Upper lobe of left lung (tissue), 6 donors: ENCODE measurements around the gene CWF19L2. TPM values are rescaled to one million over a fixed set of nuclear protein-coding genes. Genes with fewer than 3 reads are reported as not detected.
"Not testable (repeated sequence)": the region's sequence is repeated elsewhere in the genome, so short reads cannot be mapped to it uniquely, and the experiment has no call there.

Experiments
- ATAC-seq, 2 donors: fragments of 200-7000 bp; cut with Tn5 transposase; one replicate each; pipeline ENCODE4 v1.9.1; 2022; ENCODE audit warnings: mild to moderate bottlenecking in 2 of 2, moderate library complexity in 2 of 2; ENCODE audit not compliant: low FRiP score in 2 of 2
- DNase-seq, 2 donors: peaks; one replicate each; pipeline ENCODE4 v3.0.0-alpha.2; 2019 to 2020
- H3K27ac ChIP-seq, 4 donors: fragments of 200-600 bp; sonication (generic); one replicate each; pipeline ENCODE4 v1.5.1; 2016 to 2019
- H3K27me3 ChIP-seq, 4 donors: fragments of 200-600 bp; sonication (generic); one replicate each; pipeline ENCODE4 v1.5.1; 2017 to 2019
- H3K36me3 ChIP-seq, 4 donors: fragments of 200-600 bp; sonication (generic); one replicate each; pipeline ENCODE4 v1.5.1; 2016 to 2019
- H3K4me1 ChIP-seq, 4 donors: fragments of 200-600 bp; sonication (generic); one replicate each; pipeline ENCODE4 v1.5.1; 2018 to 2019
- H3K4me3 ChIP-seq, 4 donors: fragments of 200-600 bp; sonication (generic); one replicate each; pipeline ENCODE4 v1.5.1; 2017 to 2019; ENCODE audit warnings: mild to moderate bottlenecking in 2 of 4, moderate library complexity in 1 of 4
- H3K9me3 ChIP-seq, 4 donors: fragments of 200-600 bp; sonication (generic); one replicate each; pipeline ENCODE4 v1.5.1; 2018 to 2019
- EP300 ChIP-seq, 4 donors: sonication (generic); formaldehyde crosslinking; IDR thresholded peaks; one replicate each; pipeline ENCODE4 v1.5.1; 2017; ENCODE audit warnings: antibody characterized with exemption in 4 of 4, control low read depth in 2 of 4
- POLR2A ChIP-seq, 4 donors: fragments of 450-650 bp; IDR thresholded peaks; one replicate each; pipeline ENCODE4 v1.5.1; 2016 to 2017; ENCODE audit warnings: antibody characterized with exemption in 4 of 4, mild to moderate bottlenecking in 2 of 4
- POLR2AphosphoS5 ChIP-seq, 2 donors: sonication (generic); formaldehyde crosslinking; IDR thresholded peaks; one replicate each; pipeline ENCODE4 v1.5.1; 2017; ENCODE audit warnings: antibody characterized with exemption in 2 of 2
- WGBS, 2 donors: methylation state at CpG; one replicate each; pipeline ENCODE4 v1.1.5; 2017 to 2018; 5-methylcytosine and 5-hydroxymethylcytosine counted together
- total RNA-seq, 6 donors: library from RNA; depleted of rRNA in 4 of 6; stranded (reverse); fragments of >200 nt in 4 of 6; gene quantifications; one replicate each; pipeline versions ENCODE4 v1.1.0 to v1.2.1, GENCODE V29; 2016 to 2021
- TF ChIP-seq, protein P1 (sequence below), 6 experiments: fragments of 450-650 bp in 4 of 6; fragments of 200-600 bp in 2 of 6; sonication (generic) in 2 of 6; IDR thresholded peaks; one replicate each; pipeline ENCODE4 v1.5.1; 2016 to 2019; ENCODE audit warnings: antibody characterized with exemption in 6 of 6
- donor health status: DM: no; HTN: no; CAD: no; lungs with moderate emphysema.
- donor health status: DM: no; HTN: yes; CAD: no; lungs with severe emphysema.

The CWF19L2 gene
- total RNA-seq, result 10 to 100 TPM; 12.8 to 37.7 (median 21.7) TPM

DNA sequence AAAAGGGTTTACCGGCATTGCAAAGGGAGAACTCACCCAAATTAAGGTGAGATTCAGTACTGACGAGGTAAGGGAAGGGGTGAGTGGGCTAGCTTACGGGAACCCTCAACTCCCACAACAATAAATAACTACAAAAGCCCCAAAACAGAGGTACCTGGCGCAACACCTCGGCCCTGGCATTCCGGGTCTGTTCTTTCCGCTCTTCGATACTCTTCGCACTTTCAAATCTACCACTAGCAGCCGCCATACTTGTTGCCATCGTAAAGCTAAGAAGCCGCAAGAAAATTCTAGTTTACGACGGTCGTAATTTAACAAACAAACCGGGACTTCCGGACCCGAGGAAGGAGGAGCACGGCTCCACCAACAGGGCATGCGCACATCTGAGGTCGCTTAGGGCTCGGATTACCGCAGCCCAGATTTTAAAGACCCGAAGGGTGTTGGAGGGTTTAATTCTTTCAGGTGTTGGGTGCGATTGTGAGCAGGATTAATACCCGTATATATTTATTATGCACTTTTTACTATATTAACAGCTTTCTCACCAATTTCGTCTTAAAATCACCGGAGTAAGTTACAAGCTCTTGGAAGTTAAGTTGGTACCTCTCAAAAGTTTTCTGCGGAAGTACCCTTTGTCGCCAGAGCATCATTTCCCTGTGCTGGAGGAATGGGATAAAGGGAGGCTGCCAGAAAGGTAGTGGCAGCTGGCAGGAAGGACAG is at the start of gene CWF19L2:
Gene CWF19L2 (minus strand): TSS at position 268 of the 714 bp plus-strand sequence. CDS start 9 bp downstream, at position 259.
- Histone ChIP-seq H3K36me3 (peaks cover 12 to 23% (median 16%) of the 10 kb centered on the region in 4 donors), H3K9me3 (no peaks in the 10 kb centered on the region), H3K4me1 (peaks cover 9 to 18% (median 14%) of the 10 kb centered on the region in 4 donors), H3K4me3 (peak within 1 kb of the TSS; percentile 71 to 91 (median 80)), H3K27ac (peak within 1 kb of the TSS; percentile 64 to 88 (median 72)), H3K27me3 (no peaks in the 10 kb centered on the region)
- ATAC-seq (peak; percentile 98 to 100), DNase-seq (peak; percentile 40 to 91)
- peak in 1 of 2 donors; percentile 77 for TF ChIP-seq POLR2AphosphoS5 (IDR thresholded peaks at IDR 0.05)
- peak in 1 of 4 donors; percentile 10 for TF ChIP-seq EP300 (IDR thresholded peaks at IDR 0.05)
- TF ChIP-seq POLR2A (IDR thresholded peaks at IDR 0.05), result peak in 1 of 4 donors; percentile 58
- TF ChIP-seq, protein P1, sequence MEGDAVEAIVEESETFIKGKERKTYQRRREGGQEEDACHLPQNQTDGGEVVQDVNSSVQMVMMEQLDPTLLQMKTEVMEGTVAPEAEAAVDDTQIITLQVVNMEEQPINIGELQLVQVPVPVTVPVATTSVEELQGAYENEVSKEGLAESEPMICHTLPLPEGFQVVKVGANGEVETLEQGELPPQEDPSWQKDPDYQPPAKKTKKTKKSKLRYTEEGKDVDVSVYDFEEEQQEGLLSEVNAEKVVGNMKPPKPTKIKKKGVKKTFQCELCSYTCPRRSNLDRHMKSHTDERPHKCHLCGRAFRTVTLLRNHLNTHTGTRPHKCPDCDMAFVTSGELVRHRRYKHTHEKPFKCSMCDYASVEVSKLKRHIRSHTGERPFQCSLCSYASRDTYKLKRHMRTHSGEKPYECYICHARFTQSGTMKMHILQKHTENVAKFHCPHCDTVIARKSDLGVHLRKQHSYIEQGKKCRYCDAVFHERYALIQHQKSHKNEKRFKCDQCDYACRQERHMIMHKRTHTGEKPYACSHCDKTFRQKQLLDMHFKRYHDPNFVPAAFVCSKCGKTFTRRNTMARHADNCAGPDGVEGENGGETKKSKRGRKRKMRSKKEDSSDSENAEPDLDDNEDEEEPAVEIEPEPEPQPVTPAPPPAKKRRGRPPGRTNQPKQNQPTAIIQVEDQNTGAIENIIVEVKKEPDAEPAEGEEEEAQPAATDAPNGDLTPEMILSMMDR (IDR thresholded peaks at IDR 0.05), result peak in 2 of 6 experiments; percentile 4 to 13
- WGBS, 2 donors, result 1 to 2% methylated on average over 28 to 30 of the region's 30 CpGs

DNA sequence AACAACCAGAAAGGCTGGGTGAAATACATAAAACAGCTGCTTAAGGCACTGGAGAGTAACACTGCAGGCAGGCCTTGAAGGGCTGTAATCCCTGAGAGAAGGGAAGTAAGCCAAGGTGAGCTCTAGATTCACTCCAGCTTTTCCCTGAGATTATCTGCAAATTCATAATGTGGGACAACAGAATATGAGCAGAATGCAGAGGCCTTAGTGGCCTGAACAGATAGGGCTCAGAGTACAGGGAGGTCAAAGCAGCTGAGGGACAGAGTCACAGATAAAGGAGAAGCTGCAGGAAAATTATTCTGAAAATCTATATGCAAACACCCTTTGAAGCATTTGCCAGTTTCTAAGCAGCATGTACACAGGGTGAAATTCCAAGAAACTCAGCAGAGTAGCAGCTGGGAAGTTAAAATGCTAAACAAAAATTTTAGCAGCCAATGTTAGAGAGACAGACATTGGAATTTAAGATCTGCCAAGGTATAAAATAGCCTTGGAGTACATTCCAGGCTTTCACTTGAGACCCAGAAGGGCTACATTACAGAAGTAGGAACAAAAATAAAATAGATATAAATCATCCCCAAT is 48.1 kb upstream of the CWF19L2 start:
- H3K4me1 ChIP-seq, result no peaks in the 10 kb centered on the region
- no peak overlapping the region for H3K4me3 ChIP-seq
- H3K27ac ChIP-seq, result no peak overlapping the region
- peaks cover 5 to 52% (median 9%) of the 10 kb centered on the region in 4 donors for H3K36me3 ChIP-seq
- H3K27me3 ChIP-seq, result no peaks in the 10 kb centered on the region
- peaks cover 0 to 3% (median 0%) of the 10 kb centered on the region in 4 donors for H3K9me3 ChIP-seq
- TF ChIP-seq EP300 (IDR thresholded peaks at IDR 0.05), result no peak
- DNase-seq (no peak), ATAC-seq (no peak)

- peaks cover 5 to 52% (median 9%) of the 10 kb centered on the region in 4 donors for H3K36me3 ChIP-seq
- TF ChIP-seq POLR2A (IDR thresholded peaks at IDR 0.05), result no peak
- no peak for TF ChIP-seq POLR2AphosphoS5 (IDR thresholded peaks at IDR 0.05)
- TF ChIP-seq EP300 (IDR thresholded peaks at IDR 0.05), result no peak
- TF ChIP-seq, protein P1 (IDR thresholded peaks at IDR 0.05), result no peak
- H3K9me3 ChIP-seq, result peaks cover 0 to 3% (median 0%) of the 10 kb centered on the region in 4 donors
- H3K4me3 ChIP-seq, result no peak overlapping the region
- H3K27ac ChIP-seq, result no peak overlapping the region
- ATAC-seq (no peak), DNase-seq (no peak)
- H3K27me3 ChIP-seq, result no peaks in the 10 kb centered on the region
- no peaks in the 10 kb centered on the region for H3K4me1 ChIP-seq
- WGBS, 2 donors, result 92 to 96% methylated on average over 5 of the region's 5 CpGs
Measured at GRCh38 chr11:107504981-107505380, 47.4 kb upstream of the CWF19L2 start.

GRCh38 chr11:107501713-107502112 is 44.1 kb upstream of the CWF19L2 start:
- 100% methylated on average over 1 of the region's 1 CpG for WGBS, 2 donors
- H3K27ac ChIP-seq, result no peak overlapping the region
- TF ChIP-seq, protein P1 (IDR thresholded peaks at IDR 0.05), result no peak
- no peak for TF ChIP-seq EP300 (IDR thresholded peaks at IDR 0.05)
- H3K4me3 ChIP-seq, result no peak overlapping the region
- peaks cover 0 to 3% (median 0%) of the 10 kb centered on the region in 4 donors for H3K9me3 ChIP-seq
- no peak for ATAC-seq
- DNase-seq, result no peak
- no peaks in the 10 kb centered on the region for H3K4me1 ChIP-seq
- no peaks in the 10 kb centered on the region for H3K27me3 ChIP-seq
- H3K36me3 ChIP-seq, result peaks cover 5 to 37% (median 9%) of the 10 kb centered on the region in 4 donors

- not testable (repeated sequence) for ATAC-seq, H3K4me1 ChIP-seq, DNase-seq, H3K9me3 ChIP-seq, H3K27me3 ChIP-seq, H3K27ac ChIP-seq, H3K4me3 ChIP-seq, H3K36me3 ChIP-seq
- 95 to 96% methylated on average over 7 of the region's 7 CpGs for WGBS, 2 donors
Measured at GRCh38 chr11:107497371-107497770, 39.7 kb upstream of the CWF19L2 start.
